ENCODE results near the gene MKLN1. TPM values are rescaled to one million over a fixed set of nuclear protein-coding genes. Genes with fewer than 3 reads are reported as not detected.

The MKLN1 gene
- total and polyA plus RNA-seq, 2 donors (not counting 1 experiment from before 2014, with no cell fraction given), result 8.5 to 68.4 TPM

- H3K27ac ChIP-seq (ENCODE audit: low read length in 2 of 2), result no peak overlapping the region
- no peak for TF ChIP-seq CTCF (IDR thresholded peaks at IDR 0.05)
- no peak for TF ChIP-seq EZH2 (IDR thresholded peaks at IDR 0.05; ENCODE audit: borderline replicate concordance, insufficient read depth, low read depth, low read length, poor library complexity, severe bottlenecking)
- H3K27me3 ChIP-seq (replicated peaks in 1 of 4; ENCODE audit: control extremely low read depth in 1 of 4, control insufficient read depth in 3 of 4, insufficient read depth in 4 of 4, low read length in 3 of 4), result no peaks in the 10 kb centered on the region
- Mint-ChIP-seq H3K27me3 (no peaks in the 10 kb centered on the region), H3K27ac (no peak overlapping the region), H3K4me3 (no peak overlapping the region), H3K9me3 (ENCODE audit: insufficient read depth) (no peaks in the 10 kb centered on the region), H3K4me1 (peaks cover 71% of the 10 kb centered on the region)
- peaks cover 99% of the 10 kb centered on the region for H3K79me2 ChIP-seq (ENCODE audit: control insufficient read depth, insufficient read depth, low read length)
- no peaks in the 10 kb centered on the region for H3K36me3 ChIP-seq (replicated peaks in 1 of 2; ENCODE audit: control extremely low read depth in 1 of 2, control insufficient read depth in 1 of 2, extremely low read depth in 1 of 2, insufficient read depth in 2 of 2, low read length in 1 of 2)
- H2AFZ ChIP-seq (ENCODE audit: insufficient read depth, low read depth, low read length, poor library complexity, severe bottlenecking), result no peak overlapping the region
- no peak for ATAC-seq (ENCODE audit: low read depth)
- H3K9me3 ChIP-seq (ENCODE audit: control extremely low read depth in 1 of 3, control insufficient read depth in 2 of 3, insufficient read depth in 1 of 3, low read length in 2 of 3), result peaks cover 0 to 4% (median 0%) of the 10 kb centered on the region in 3 donors
- no peak overlapping the region for H3K9ac ChIP-seq (ENCODE audit: low read length)
- POLR2A ChIA-PET, result no interaction called here
- no peak for DNase-seq
- 97% methylated on average over 6 of the region's 13 CpGs for WGBS (ENCODE audit: insufficient coverage)
- no peak overlapping the region for H3K4me2 ChIP-seq (replicated peaks; ENCODE audit: low read depth, low read length, poor library complexity, severe bottlenecking)
- intact Hi-C loops (cut with micrococcal nuclease), result no loop called here
- H4K20me1 ChIP-seq (ENCODE audit: control insufficient read depth, insufficient read depth, low read length, poor library complexity, severe bottlenecking), result peaks cover 79% of the 10 kb centered on the region
- H3K4me3 ChIP-seq (ENCODE audit: control extremely low read depth in 1 of 5, extremely low read depth in 1 of 5, insufficient read depth in 1 of 5, low read depth in 2 of 5, low read length in 4 of 5), result no peak overlapping the region
- CTCF ChIA-PET, result no interaction called here
- peaks cover 0 to 28% of the 10 kb centered on the region in 2 donors for H3K4me1 ChIP-seq (ENCODE audit: control insufficient read depth in 2 of 2, insufficient read depth in 2 of 2, low read length in 2 of 2)
Measured at GRCh38 chr7:131355917-131356777, 28.5 kb downstream of the MKLN1 start.

- POLR2A ChIA-PET, result no interaction called here
- intact Hi-C loops (cut with micrococcal nuclease), result no loop called here
- no peaks in the 10 kb centered on the region for H3K9me3 Mint-ChIP-seq (ENCODE audit: insufficient read depth)
- no peak overlapping the region for H3K4me3 Mint-ChIP-seq
- Histone ChIP-seq H3K27me3 (replicated peaks in 1 of 4; ENCODE audit: control extremely low read depth in 1 of 4, control insufficient read depth in 3 of 4, insufficient read depth in 4 of 4, low read length in 3 of 4) (no peaks in the 10 kb centered on the region), H3K79me2 (ENCODE audit: control insufficient read depth, insufficient read depth, low read length) (peaks cover 99% of the 10 kb centered on the region), H3K9ac (ENCODE audit: low read length) (no peak overlapping the region), H3K36me3 (replicated peaks in 1 of 2; ENCODE audit: control extremely low read depth in 1 of 2, control insufficient read depth in 1 of 2, extremely low read depth in 1 of 2, insufficient read depth in 2 of 2, low read length in 1 of 2) (no peaks in the 10 kb centered on the region), H3K4me3 (ENCODE audit: control extremely low read depth in 1 of 5, extremely low read depth in 1 of 5, insufficient read depth in 1 of 5, low read depth in 2 of 5, low read length in 4 of 5) (no peak overlapping the region), H3K4me2 (replicated peaks; ENCODE audit: low read depth, low read length, poor library complexity, severe bottlenecking) (no peak overlapping the region), H2AFZ (ENCODE audit: insufficient read depth, low read depth, low read length, poor library complexity, severe bottlenecking) (no peak overlapping the region), H3K4me1 (ENCODE audit: control insufficient read depth in 2 of 2, insufficient read depth in 2 of 2, low read length in 2 of 2) (peaks cover 0 to 30% of the 10 kb centered on the region in 2 donors), H3K9me3 (ENCODE audit: control extremely low read depth in 1 of 3, control insufficient read depth in 2 of 3, insufficient read depth in 1 of 3, low read length in 2 of 3) (no peaks in the 10 kb centered on the region), H3K27ac (ENCODE audit: low read length in 2 of 2) (no peak overlapping the region), H4K20me1 (ENCODE audit: control insufficient read depth, insufficient read depth, low read length, poor library complexity, severe bottlenecking) (peaks cover 79% of the 10 kb centered on the region)
- no peak overlapping the region for H3K27ac Mint-ChIP-seq
- CTCF ChIA-PET, result no interaction called here
- WGBS (ENCODE audit: insufficient coverage), result no CpG with 5 or more reads among the region's 3 CpGs
- H3K4me1 Mint-ChIP-seq, result peaks cover 70% of the 10 kb centered on the region
- no peak for DNase-seq
- H3K27me3 Mint-ChIP-seq, result no peaks in the 10 kb centered on the region
- no peak for ATAC-seq (ENCODE audit: low read depth)
- TF ChIP-seq CTCF (IDR thresholded peaks at IDR 0.05) (no peak), EZH2 (IDR thresholded peaks at IDR 0.05; ENCODE audit: borderline replicate concordance, insufficient read depth, low read depth, low read length, poor library complexity, severe bottlenecking) (no peak)
Measured at GRCh38 chr7:131357282-131357880, 29.7 kb downstream of the MKLN1 start.

Data from B cell (primary cell).